HG02970 (cell line): ENCODE measurements around the gene GPR171.
"Not testable (repeated sequence)": the region's sequence is repeated elsewhere in the genome, so short reads cannot be mapped to it uniquely, and the experiment has no call there.

Source experiments
- ATAC-seq: cut with Tn5 transposase; IDR thresholded peaks from one replicate; pipeline ENCODE4 v1.9.1; 2021; ENCODE audit warnings: mild to moderate bottlenecking, moderate library complexity, moderate number of reproducible peaks; ENCODE audit not compliant: unreplicated experiment, low FRiP score

Gene GPR171, protein sequence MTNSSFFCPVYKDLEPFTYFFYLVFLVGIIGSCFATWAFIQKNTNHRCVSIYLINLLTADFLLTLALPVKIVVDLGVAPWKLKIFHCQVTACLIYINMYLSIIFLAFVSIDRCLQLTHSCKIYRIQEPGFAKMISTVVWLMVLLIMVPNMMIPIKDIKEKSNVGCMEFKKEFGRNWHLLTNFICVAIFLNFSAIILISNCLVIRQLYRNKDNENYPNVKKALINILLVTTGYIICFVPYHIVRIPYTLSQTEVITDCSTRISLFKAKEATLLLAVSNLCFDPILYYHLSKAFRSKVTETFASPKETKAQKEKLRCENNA

DNA sequence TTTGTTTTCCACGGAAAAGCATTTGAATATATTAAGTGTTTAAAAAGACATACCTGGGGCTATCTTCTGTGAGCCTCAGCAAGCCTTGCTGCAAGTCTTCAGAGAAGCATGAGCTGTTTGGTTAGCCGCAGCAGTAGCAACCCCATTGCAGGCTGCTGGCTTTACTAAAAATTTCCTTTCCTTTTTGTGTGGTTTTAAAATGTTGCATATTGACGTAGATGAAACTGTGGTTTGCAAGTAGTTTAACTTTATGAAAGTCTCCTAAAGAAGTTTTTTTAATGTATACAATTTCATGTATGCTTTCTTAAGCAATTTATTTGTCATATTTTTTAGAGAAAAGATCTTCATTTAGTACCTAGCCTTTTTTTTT is at the start of gene GPR171:
Gene GPR171, minus strand, starts transcription at position 166 of the 370 bp plus-strand sequence. CDS start 3,830 bp downstream, outside the sequence.
- ATAC-seq = peak; percentile 75

DNA sequence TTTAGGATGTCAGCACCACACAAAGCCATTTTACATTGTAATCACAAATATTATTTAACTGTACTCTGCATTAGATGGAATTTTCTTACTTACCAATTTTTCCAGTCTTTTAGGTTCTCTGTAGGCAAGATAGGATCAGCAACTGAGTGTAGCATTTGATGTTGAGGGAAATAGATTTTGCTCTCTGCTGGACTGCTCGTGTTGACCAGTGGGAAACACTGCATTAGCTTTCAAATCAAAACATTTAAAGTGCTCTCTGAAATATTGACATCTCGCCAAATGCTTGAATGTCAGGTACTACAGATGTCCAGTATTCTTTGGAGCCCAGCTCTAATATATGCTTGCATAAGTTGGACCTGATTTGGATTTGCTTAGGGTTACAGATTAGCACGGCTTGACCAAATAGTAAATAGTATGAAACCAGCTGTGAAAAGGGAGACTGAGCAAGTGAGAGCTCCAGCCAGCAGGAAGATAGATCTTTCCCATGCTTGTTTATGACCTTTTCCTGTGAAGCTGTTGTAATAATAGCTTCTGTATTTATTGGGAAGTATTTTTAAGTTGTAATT is 45.8 kb upstream of the GPR171 start:
- no peak for ATAC-seq

DNA sequence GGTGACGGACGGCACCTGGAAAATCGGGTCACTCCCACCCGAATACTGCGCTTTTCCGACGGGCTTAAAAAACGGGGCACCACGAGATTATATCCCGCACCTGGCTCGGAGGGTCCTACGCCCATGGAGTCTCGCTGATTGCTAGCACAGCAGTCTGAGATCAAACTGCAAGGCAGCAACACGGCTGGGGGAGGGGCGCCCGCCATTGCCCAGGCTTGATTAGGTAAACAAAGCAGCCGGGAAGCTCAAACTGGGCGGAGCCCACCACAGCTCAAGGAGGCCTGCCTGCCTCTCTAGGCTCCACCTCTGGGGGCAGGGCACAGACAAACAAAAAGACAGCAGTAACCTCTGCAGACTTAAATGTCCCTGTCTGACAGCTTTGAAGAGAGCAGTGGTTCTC is 39.0 kb upstream of the GPR171 start:
- not testable (repeated sequence) for ATAC-seq

DNA sequence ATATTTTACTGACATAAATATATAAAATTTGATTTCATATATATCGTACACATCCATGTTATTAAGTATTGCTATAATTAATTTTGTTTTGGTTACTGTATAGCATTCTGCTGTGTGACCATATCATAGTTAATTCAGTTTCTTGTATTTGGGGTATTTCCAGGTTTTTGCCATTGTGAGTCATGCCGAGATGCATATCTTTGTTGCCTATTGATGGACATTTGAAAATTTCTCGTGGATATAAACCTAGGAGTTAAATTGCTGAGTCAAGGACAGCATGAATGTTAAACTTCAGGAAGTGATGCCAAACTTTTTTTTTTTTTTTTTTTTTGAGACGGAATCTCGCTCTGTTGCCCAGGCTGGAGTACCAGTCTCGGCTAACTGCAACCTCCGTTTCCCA is 33.7 kb upstream of the GPR171 start:
- ATAC-seq = no peak

DNA sequence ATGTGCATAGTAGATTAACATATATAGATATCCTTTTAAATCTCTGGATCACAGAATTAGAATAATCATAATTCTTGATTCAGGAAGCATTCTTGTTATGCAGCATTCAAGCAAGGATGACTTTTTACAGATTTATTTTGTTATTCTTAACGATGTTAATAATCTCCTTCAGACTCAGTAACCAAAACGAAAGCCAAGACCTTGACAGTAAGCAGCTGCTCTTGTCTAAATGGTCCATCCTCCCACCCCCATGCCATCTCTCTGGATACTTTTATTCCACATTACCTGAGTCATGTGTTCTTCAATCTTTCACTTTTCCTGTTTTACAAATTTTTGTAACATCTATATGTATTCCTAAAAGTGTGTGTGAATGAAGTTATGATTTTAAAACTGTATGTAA is 33.3 kb upstream of the GPR171 start:
- ATAC-seq = no peak

DNA sequence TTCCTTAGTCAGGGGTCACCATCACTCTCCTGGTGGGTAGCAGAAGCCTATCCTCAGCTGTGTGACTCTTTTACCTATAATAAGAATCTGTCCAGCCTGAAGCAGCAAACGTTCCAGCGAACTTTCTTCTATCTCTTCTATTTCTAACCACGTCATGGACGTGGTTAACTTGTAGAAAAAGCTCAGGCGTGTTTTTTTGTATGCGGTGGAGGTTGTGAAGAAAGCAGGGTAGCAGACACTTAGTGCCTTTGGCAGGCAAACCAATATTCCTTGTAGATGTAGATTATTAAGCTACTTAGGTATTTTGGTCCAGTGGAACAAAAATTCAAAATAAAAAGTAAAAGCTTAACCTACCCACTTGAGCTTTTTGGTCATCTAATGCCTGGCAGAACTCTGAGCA is 31.8 kb upstream of the GPR171 start:
- no peak for ATAC-seq

DNA sequence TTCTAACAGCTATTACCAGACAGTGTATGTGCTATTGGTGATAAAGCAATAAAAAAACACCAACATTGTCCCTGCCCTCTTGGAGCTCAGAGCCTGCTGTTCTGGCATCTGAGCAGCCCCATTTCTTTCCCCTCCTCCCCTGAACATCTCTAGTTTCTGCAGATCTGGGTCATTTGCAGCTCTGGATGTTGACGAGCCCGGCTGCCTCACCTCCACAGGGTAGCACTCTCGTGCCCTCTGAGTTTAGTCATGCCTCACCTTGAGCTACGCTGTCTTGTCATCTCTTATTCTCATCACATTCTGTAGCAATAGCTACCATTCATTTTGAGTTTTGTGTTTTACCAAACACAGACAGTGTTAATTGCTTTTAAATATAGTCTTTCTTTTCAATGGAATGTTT is 30.0 kb upstream of the GPR171 start:
- ATAC-seq = no peak

DNA sequence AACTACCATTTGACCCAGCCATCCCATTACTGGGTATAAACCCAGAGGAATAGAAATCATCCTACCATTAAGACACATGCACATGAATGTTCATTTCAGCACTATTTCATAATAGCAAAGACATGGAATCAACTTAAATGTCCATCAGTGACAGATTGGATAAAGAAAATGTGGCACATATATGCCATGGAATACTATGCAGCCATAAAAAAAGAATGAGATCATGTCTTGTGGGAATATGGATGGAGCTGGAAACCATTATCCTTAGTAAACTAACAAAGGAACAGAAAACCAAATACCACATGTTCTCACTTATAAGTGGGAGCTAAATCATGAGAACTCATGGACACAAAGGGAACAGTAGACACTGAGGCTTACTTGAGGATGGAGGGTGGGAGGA is 29.4 kb upstream of the GPR171 start:
- not testable (repeated sequence) for ATAC-seq

DNA sequence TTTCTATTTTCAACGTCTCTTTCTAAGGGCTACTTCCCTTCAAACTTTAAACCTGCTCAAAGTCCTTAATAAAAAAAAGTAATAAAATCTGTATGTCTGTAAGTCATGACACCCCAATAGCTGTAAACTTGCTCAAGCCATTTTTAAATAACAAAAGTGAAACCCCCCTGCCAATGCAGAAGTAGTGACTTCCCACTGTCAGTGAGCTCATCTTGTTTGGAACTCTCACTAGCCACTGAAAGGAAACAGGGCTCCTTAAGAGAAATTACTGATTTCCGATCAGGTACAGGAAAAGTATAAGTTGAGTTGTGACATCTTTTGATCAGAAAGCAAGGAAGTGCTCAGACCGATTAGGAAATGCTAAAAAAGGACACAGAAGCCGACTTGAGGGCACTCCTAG is 27.6 kb upstream of the GPR171 start:
- ATAC-seq = no peak

DNA sequence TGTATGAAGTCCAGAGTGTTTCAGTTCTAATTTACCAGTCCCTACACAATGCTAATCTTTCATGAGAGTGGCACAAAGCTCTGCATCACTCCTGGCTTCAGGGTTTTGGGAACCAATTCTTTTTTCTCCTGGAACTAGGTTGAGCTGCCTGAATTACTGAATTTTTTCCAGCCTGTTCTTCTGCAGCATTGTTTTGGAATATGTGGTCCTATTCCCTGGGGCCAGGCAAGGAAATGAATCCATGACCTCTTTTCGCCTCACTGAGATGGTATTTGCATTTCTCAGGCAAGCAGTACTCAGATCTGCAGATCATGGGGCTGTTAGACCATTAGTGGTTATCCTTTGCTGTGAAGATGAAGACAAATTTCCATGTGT is 25.6 kb upstream of the GPR171 start:
- no peak for ATAC-seq

DNA sequence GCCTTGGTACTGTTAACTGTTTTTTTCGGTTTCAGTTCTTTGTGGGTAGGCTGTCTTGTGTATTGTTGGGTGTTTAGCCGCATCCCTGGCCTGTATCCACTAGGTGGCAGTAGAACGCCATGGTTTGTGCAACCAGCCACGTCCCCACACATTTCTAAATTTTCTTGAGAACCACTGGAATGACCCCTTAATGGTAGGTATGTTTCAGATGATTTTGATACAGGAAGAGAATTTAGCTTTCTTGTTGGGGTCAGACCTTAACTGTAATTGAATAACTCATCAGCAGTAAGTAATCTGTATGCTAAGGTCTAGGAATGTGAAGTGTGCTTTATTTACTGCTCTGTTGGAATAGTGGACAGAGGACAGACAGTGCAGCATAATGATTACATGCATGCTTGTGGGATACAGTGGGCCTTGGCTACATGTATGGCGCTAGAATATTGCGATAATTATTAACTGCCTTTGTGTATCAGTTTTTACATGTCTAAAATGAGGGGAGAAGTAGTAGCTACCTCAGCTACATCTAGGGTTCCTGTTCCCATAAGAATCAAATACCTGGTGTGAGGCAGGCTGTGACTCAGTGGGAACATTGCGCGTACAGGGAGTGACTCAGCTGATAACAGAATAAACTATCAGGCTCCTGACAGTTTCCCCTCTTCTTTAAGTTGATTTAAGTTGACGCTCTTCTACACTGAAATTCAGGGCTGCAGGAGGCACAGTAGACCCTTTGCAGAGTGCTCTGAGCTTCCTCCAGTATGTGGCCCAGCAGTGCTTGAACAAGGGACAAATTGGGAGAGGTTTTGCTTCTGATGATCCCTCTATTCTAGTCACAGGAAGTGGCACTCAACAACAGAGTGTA is 25.0 kb upstream of the GPR171 start:
- ATAC-seq = peak; percentile 84

DNA sequence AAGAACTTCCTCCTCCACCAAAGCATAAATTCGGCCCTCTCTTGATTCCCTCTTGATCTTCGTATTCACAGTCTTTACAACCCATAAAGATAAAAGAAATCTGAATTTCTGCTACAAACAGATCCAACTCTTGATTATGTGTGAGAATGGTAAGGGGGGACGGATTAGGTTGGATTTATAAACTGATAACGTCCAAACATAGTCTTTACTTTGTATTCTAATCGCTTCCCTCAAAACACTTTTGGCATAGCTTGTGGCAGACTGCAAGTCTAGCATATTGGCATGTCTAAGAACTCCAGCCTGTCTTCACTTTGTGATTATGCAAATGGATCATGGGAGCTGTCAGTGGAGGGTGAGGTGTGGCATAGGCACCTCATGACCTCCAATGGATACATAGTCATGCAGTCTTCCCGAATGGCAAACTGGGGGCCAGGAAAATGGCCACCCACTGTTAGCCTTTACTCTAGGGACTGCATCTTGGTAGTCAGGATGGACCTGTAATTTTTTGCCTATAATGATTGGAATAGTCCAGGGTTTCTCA is 24.3 kb upstream of the GPR171 start:
- ATAC-seq = peak; percentile 45

DNA sequence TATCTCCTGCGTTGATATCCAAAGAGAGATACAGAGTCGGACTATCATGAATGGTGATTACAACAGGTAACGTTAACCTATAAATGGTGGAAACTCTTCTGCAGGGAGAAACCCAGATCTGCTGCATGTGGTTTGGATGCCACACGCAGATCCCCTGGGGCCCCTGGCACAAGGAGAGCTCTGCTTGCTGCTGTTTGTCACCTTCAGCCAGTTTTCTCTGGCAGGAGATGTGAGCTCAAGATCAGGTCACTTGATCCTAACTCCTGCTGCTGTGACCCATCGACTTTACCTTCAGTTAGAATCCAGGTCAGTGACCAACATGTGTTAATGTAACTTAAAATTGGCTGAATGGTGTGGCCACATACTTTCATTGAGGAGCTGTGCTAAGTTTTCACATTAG is 23.8 kb upstream of the GPR171 start:
- ATAC-seq = no peak

DNA sequence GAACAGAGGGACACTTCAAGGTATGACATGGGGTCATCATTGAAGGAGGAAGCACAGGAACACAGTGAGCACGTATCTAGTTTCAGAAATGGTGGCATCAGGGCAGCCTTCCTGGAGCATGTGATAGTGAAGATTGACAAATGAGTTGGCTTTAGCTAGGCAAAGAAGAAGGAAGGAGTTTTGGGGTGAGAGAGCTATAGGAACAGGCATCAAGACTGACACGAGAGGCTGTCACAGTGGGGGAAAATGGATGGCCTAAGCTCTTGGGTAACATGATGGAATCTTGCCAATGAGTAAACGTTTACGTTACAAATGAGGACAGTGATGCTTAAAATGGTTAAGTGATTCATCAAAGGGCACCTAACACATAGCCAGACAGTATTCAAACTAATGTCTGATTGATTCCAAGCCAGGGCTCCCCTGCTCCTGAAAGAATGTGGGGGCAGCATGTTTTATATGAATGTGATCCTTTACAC is 23.1 kb upstream of the GPR171 start:
- ATAC-seq = no peak

DNA sequence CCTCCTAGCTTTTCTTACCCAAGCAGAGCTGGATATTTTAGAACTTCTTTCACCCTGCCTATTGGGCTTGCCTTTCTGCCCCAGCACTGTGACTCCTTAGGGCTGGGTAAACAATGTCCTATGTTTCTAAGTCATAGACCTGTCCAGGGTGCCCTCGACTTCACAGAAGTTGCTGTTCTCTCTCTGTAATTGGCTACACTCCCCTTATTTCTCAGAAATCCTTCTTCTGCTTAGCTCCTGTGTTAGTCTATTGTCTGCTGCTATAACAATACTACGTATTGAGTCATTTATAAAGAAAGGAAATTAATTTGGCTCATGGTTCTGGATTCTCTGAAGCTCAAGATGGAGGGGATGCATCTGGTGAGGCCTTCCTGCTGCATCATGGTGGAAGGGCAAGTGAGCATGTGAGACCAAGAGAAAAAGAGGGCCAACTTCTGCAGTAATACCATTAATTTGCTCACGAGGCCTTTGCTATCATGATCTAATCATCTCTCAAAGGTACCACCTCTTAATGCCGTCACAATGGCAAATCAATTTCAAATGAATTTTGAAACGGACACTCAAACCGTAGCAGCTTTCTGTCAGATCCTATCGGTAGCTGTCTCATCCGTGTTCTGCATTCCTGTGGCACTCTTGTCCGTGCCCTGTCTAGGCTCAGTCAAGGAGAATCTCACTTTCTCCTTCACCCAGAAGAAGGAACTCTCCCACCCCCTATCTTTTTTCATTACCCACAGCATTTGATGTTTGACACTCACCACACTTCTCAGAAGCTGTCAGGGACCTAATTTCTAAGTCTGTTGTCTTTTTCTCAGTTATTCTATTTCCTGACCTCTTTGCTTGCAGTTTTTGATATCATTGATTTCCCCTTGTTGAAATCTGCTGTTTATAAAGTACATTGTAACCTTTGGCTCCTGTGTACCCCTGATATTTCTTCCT is 22.3 kb upstream of the GPR171 start:
- ATAC-seq = no peak

DNA sequence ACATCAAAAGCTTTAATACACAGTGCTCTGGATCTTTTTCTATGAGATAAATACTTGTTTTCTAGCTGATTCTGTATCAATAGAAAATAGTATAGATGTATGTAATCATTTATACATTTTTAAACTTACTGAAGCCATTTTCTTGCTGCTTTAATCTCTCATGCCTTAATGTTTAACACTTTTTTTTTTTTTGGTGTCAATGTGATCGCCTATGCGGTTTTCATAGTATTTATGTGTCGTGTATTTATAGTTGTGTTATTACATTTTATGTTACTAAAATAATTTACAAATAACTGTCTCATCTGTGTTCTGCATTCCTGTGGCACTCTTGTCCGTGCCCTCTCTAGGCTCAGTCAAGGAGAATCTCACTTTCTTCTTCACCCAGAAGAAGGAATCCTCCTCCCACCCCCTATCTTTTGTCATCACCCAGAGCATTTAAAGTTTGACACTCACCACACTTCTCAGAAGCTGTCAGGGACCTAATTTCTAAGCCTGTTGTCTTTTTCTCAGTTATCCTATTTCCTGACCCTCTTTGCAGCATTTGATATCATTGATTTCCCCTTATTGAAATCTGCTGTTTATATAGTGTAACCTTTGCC is 21.4 kb upstream of the GPR171 start:
- no peak for ATAC-seq

DNA sequence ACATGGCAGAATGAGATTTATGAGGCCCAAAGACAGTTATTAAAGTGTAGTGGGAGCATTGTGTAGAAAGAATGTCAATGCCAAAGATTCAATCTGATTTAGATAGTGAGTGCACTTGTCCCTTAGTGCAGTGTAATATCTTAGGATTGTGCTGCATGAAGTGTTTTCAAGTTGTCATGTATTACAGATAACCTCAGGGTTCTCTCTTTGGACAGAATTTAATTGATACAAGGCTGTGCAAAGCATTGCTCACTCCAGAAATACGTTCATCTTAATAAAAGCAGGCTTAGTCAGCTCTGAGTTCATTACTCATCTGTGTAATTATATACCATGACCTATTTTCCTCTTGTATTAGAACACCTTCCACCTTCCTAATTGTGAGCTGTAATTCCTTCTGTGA is 16.0 kb upstream of the GPR171 start:
- no peak for ATAC-seq

DNA sequence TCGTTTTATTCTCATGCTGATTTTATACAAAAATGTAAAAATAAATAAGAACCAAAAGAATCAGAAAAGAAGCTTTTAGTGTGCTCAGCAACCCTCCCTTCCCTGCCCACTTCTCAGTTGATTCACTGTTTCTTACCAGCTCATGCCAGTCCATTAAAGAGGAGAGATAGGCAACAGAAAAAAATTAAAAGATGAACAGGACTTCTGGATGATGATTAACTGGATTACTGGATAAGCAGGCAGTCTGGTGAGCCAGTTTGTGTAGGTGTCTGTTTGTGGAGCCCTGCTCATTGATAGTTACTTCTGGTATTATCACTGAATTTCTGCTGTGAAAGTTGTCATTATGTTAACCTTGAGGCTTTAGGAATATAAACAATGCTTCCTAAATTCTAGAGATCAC is 15.1 kb upstream of the GPR171 start:
- ATAC-seq = no peak

DNA sequence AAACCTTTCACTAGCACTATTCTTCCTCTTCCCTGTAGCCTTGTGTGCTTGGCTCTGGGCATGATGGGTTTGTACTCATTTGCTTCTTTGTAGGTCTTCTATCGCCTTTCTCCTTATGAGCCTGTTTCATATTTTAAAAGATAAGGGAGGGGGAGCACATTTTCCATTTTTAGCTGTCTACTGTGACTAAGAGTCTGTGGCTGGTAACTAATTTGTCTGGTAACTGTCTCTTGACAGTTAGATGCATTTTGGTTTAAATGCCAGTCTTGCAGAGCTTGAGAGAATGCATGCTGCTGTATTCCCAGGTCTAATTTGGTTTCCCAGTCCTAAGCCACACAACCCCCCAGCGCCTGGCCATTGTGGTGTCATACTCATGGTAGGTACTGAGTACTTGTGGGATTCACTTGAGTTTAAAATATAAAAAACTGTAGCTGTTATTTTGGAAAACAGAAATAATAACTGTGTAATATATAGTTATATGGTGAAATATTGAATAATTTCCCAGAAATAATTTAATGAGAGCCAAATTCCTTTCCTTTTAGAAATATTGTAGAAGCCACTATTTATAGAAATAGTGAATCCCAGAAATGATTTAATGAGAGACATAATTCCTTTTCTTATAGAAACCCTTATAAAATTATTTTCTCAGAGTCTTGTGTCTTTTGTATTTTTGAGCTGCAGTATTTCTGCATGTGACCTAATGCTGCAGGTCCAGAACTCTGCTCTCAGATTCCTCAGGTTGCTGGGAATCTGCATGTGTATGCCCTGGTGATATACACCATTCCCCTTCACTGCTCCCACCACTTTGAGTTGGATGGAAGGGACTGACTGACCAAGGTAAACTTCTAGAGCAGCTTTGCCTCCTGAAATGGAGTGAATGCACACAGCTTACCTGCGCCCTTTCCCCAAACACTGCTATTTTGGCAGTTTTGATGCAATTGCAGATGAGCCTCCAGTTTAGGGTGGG is 13.9 kb upstream of the GPR171 start:
- no peak for ATAC-seq
